ENCODE measurements around the gene LCE3E.

Gene LCE3E

GRCh38 chr1:152516082-152516481 is 50.5 kb downstream of the LCE3E start:
- DNase-seq (ENCODE audit: low read depth, low spot score), result no peak

Measured in iPS DF 19.7 (cell line).